ENCODE measurements around the gene OR2T35. TPM values are rescaled to one million over a fixed set of nuclear protein-coding genes. Genes with fewer than 3 reads are reported as not detected.

The OR2T35 gene
- total RNA-seq, 1 experiment from 2014 or later = not detected

DNA sequence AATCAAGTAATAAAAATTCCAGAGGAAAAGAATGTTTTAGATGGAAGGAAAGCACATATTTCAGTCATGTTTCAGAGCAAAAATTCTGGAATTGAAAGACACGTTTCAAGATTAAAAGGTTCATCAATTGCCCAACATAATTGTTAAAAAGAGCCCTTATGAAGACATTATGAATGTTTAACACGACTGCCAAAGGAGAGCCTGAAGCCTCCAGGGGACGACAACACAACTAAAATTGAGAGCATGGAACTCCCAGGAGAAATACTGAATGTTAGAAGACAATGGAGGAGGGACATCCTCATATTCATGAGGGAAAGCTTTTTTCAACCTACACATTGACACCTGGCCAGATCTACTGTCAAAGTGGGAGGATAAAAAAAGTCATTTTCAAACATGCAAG, 26.2 kb downstream of the OR2T35 start:
- peak overlapping the region; percentile 17; the same call in 1 of the 2 replicates for H2AFZ ChIP-seq (ENCODE audit: low read length)
- ATAC-seq = peak; percentile 86
- DNase-seq = peak; percentile 81
- no peak overlapping the region for H3K27ac ChIP-seq (ENCODE audit: low read length)
- ChIA-PET POLR2A (ENCODE audit: unreplicated experiment) (no interaction called here), CTCF (no interaction called here)
- no peaks in the 10 kb centered on the region for H3K9me3 ChIP-seq (ENCODE audit: low read length)
- no peaks in the 10 kb centered on the region for H3K79me2 ChIP-seq (ENCODE audit: low read length)
- no peak overlapping the region for H3K4me2 ChIP-seq (ENCODE audit: low read length)
- no peak overlapping the region for H3K9ac ChIP-seq (ENCODE audit: low read length)
- no peaks in the 10 kb centered on the region for H3F3A ChIP-seq (ENCODE audit: low read length, unreplicated experiment)
- H3K4me1 ChIP-seq (ENCODE audit: insufficient read depth, low read length) = no peaks in the 10 kb centered on the region
- H3K4me3 ChIP-seq (ENCODE audit: low read length) = no peak overlapping the region
- no peaks in the 10 kb centered on the region for H4K20me1 ChIP-seq (ENCODE audit: low read length)
- TF ChIP-seq EZH2 (IDR thresholded peaks at IDR 0.05; ENCODE audit: low read length, unreplicated experiment) (no peak), EZH2phosphoT487 (IDR thresholded peaks at IDR 0.05; ENCODE audit: borderline replicate concordance, low read length) (no peak)
- TF ChIP-seq, protein P1, sequence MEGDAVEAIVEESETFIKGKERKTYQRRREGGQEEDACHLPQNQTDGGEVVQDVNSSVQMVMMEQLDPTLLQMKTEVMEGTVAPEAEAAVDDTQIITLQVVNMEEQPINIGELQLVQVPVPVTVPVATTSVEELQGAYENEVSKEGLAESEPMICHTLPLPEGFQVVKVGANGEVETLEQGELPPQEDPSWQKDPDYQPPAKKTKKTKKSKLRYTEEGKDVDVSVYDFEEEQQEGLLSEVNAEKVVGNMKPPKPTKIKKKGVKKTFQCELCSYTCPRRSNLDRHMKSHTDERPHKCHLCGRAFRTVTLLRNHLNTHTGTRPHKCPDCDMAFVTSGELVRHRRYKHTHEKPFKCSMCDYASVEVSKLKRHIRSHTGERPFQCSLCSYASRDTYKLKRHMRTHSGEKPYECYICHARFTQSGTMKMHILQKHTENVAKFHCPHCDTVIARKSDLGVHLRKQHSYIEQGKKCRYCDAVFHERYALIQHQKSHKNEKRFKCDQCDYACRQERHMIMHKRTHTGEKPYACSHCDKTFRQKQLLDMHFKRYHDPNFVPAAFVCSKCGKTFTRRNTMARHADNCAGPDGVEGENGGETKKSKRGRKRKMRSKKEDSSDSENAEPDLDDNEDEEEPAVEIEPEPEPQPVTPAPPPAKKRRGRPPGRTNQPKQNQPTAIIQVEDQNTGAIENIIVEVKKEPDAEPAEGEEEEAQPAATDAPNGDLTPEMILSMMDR (conservative IDR thresholded peaks at IDR 0.05; ENCODE audit: low read depth, low read length) = peak; percentile 96
- intact Hi-C loops (cut with micrococcal nuclease) = loop anchor here (5.0 to 10.0 kb wide), 2 partner anchors 374 to 682 kb away; no protein-coding TSS in a partner anchor
- no TSS peak for BruUV-seq (replicated peaks)
- H3K9me2 ChIP-seq (replicated peaks; ENCODE audit: low read length) = no peaks in the 10 kb centered on the region
- H3K27me3 ChIP-seq (ENCODE audit: low read length) = no peaks in the 10 kb centered on the region
- no peaks in the 10 kb centered on the region for H3K36me3 ChIP-seq (ENCODE audit: low read depth, low read length)

DNA sequence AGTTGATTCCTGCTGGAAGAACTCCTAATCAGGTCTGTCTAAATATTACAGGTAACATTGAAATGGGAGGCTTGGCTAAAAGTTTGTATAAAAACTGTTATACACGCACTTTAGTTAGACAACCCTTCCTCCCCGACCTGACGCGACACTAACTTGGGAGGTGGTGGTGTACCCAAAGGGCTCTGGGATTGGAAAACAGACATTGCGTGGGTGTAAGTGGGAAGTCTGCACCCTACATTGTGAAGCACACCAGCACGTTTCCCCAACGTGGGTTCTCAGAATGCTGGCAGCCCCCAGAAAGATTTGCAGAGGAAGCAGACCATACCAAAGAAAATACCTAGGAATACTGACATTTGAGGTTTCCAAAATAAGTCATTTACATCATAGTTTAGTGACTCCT, 27.0 kb downstream of the OR2T35 start:
- DNase-seq = no peak
- no TSS peak for BruUV-seq (replicated peaks)
- ATAC-seq = no peak
- H2AFZ ChIP-seq (ENCODE audit: low read length) = no peak overlapping the region
- intact Hi-C loops (cut with micrococcal nuclease) = loop anchor here (5.0 to 10.0 kb wide), 2 partner anchors 373 to 681 kb away; no protein-coding TSS in a partner anchor
- H3K9me2 ChIP-seq (replicated peaks; ENCODE audit: low read length) = no peaks in the 10 kb centered on the region
- H3K36me3 ChIP-seq (ENCODE audit: low read depth, low read length) = no peaks in the 10 kb centered on the region
- no peaks in the 10 kb centered on the region for H4K20me1 ChIP-seq (ENCODE audit: low read length)
- no peak overlapping the region for H3K27ac ChIP-seq (ENCODE audit: low read length)
- H3K9ac ChIP-seq (ENCODE audit: low read length) = no peak overlapping the region
- H3K4me2 ChIP-seq (ENCODE audit: low read length) = no peak overlapping the region
- no peaks in the 10 kb centered on the region for H3K79me2 ChIP-seq (ENCODE audit: low read length)
- H3K9me3 ChIP-seq (ENCODE audit: low read length) = no peaks in the 10 kb centered on the region
- H3K27me3 ChIP-seq (ENCODE audit: low read length) = no peaks in the 10 kb centered on the region
- ChIA-PET POLR2A (ENCODE audit: unreplicated experiment) (no interaction called here), CTCF (no interaction called here)
- no peaks in the 10 kb centered on the region for H3F3A ChIP-seq (ENCODE audit: low read length, unreplicated experiment)
- no peaks in the 10 kb centered on the region for H3K4me1 ChIP-seq (ENCODE audit: insufficient read depth, low read length)
- H3K4me3 ChIP-seq (ENCODE audit: low read length) = no peak overlapping the region
- TF ChIP-seq EZH2phosphoT487 (IDR thresholded peaks at IDR 0.05; ENCODE audit: borderline replicate concordance, low read length) (no peak), EZH2 (IDR thresholded peaks at IDR 0.05; ENCODE audit: low read length, unreplicated experiment) (no peak)
- TF ChIP-seq, protein P1 (conservative IDR thresholded peaks at IDR 0.05; ENCODE audit: low read depth, low read length) = no peak

DNA sequence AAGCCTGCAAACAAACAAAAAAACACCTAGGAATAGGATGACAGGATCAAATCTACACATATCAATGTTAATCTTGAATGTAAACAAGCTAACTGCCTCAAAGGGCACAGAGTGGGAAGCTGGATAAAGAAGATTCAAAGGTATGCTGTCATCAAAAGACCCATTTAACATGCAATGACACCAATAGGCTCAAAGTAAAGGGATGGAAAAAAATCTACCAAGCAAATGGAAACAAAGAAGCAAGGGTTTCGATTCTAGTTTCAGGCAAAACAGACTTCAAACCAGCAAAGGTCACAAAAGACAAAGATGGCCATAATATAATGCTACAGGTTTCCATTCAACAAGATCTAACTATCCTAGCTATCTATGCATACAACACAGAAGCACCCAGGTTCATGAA, 31.3 kb downstream of the OR2T35 start:
- no peak overlapping the region for H3K9ac ChIP-seq (ENCODE audit: low read length)
- POLR2A ChIA-PET (ENCODE audit: unreplicated experiment) = no interaction called here

More for the DNA sequence above, 31.3 kb downstream of the OR2T35 start:
- Histone ChIP-seq H3F3A (ENCODE audit: low read length, unreplicated experiment) (no peaks in the 10 kb centered on the region), H3K4me2 (ENCODE audit: low read length) (no peak overlapping the region), H2AFZ (ENCODE audit: low read length) (no peak overlapping the region), H3K4me1 (ENCODE audit: insufficient read depth, low read length) (no peaks in the 10 kb centered on the region), H3K27me3 (ENCODE audit: low read length) (peaks cover 16% of the 10 kb centered on the region), H3K4me3 (ENCODE audit: low read length) (no peak overlapping the region), H3K9me3 (ENCODE audit: low read length) (no peaks in the 10 kb centered on the region), H3K9me2 (replicated peaks; ENCODE audit: low read length) (no peaks in the 10 kb centered on the region), H3K27ac (ENCODE audit: low read length) (no peak overlapping the region), H3K79me2 (ENCODE audit: low read length) (no peaks in the 10 kb centered on the region), H3K36me3 (ENCODE audit: low read depth, low read length) (no peaks in the 10 kb centered on the region), H4K20me1 (ENCODE audit: low read length) (no peaks in the 10 kb centered on the region)
- no peak for DNase-seq
- TF ChIP-seq EZH2 (IDR thresholded peaks at IDR 0.05; ENCODE audit: low read length, unreplicated experiment) (no peak), EZH2phosphoT487 (IDR thresholded peaks at IDR 0.05; ENCODE audit: borderline replicate concordance, low read length) (no peak)
- TF ChIP-seq, protein P1 (conservative IDR thresholded peaks at IDR 0.05; ENCODE audit: low read depth, low read length) = no peak
- BruUV-seq (replicated peaks) = no TSS peak
- CTCF ChIA-PET = no interaction called here
- ATAC-seq = no peak
- intact Hi-C loops (cut with micrococcal nuclease) = loop anchor here (10.0 kb wide), 1 partner anchor 369 kb away; no protein-coding TSS in a partner anchor

Measured in PC-3 (cell line).